GM23338 (cell line): ENCODE measurements around the gene INPPL1. TPM values are rescaled to one million over a fixed set of nuclear protein-coding genes. Genes with fewer than 3 reads are reported as not detected.

Experiments used
- CREB1 ChIP-seq: fragments of 250-450 bp; sonication (Bioruptor Pico); IDR thresholded peaks from 2 replicates; pipeline ENCODE4 v1.5.0; 2020; ENCODE audit warnings: low read depth, mild to moderate bottlenecking, moderate library complexity
- CTCF ChIP-seq, 2 experiments: fragments of 200-600 bp in 1 of 2; sonication (generic) in 1 of 2; conservative IDR thresholded peaks; 2 replicates each; pipeline versions ENCODE4 v1.5.1 to v1.6.1; 2016 to 2017; ENCODE audit warnings: antibody characterized with exemption in 2 of 2, low read depth in 2 of 2, mild to moderate bottlenecking in 2 of 2, moderate library complexity in 1 of 2
- EZH2 ChIP-seq: fragments of 200-600 bp; sonication (generic); IDR thresholded peaks from one replicate; pipeline ENCODE4 v1.8.0; 2017; ENCODE audit warnings: antibody characterized with exemption, mild to moderate bottlenecking, low read depth; ENCODE audit not compliant: unreplicated experiment
- NANOG ChIP-seq: IDR thresholded peaks from 2 replicates; pipeline ENCODE4 v1.6.1; 2016; ENCODE audit warnings: antibody characterized with exemption, borderline replicate concordance
- ZNF114 ChIP-seq: fragments of 250-450 bp; sonication (Bioruptor Pico); IDR thresholded peaks from 2 replicates; pipeline ENCODE4 v1.5.0; 2020; ENCODE audit warnings: mild to moderate bottlenecking, moderate library complexity
- ZNF462 ChIP-seq: fragments of 250-450 bp; sonication (Bioruptor Pico); IDR thresholded peaks from 2 replicates; pipeline ENCODE4 v1.5.0; 2020; ENCODE audit warnings: mild to moderate bottlenecking, moderate library complexity
- polyA plus RNA-seq: library from polyadenylated mRNA; unstranded; fragments of >200 nt; fragmentation: Nextera tagmentation; extraction: Ambion mirVana; gene quantifications from 2 replicates; pipeline ENCODE4 v1.2.1, GENCODE V29; 2016
- total RNA-seq: library from RNA; depleted of rRNA; stranded (reverse); fragments of >200 nt; shearing (Covaris generic); gene quantifications from 2 replicates; pipeline ENCODE4 v1.2.3, GENCODE V29; 2014
- TF ChIP-seq, protein P1 (sequence below): IDR thresholded peaks from one replicate; pipeline ENCODE4 v1.6.1; 2018; ENCODE audit warnings: antibody characterized with exemption; ENCODE audit not compliant: unreplicated experiment

INPPL1 gene
- total and polyA plus RNA-seq, 2 experiments from 2014 or later = 21.5 to 54.7 TPM

DNA sequence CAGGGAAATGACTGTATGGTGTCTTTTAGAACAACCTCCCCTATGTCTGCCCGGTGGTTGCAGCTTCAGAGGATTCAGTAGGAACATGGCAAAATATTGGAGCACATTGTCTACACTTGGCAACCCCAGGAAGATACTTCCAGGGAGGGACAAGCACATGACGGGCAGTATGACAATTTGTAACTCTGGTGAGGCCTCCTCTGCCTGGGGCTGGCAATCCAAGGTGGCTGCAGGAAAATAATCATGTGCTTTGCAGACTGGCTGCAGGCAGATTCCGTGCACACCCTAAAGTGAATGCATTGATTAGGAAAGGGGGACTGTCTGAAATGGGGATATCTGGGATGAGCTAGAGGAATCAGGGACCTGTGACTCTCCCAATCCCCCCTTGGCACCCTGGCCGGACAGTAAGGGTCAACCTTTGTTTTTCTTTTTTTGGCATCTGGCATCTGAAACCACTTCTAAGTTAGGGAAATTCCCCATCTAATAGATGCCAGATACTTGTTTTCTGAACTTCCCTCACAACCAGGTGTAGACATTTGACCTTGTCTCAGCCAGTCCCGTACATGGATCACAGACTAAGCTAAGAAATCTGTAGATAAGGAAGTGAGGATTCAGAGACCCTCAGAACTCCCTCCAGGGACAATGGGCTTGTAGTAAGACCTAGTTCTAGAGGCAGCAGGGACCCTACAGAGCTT is 29.9 kb downstream of the INPPL1 start (continued):
- TF ChIP-seq ZNF462 (CRISPR knock-in tag) = no peak
- TF ChIP-seq EZH2 = no peak
- TF ChIP-seq CTCF (conservative IDR thresholded peaks at IDR 0.05; ENCODE audit: low read depth in 2 of 2) = no peak
- no peak for TF ChIP-seq NANOG
- no peak for TF ChIP-seq CREB1 (CRISPR knock-in tag)
- TF ChIP-seq, protein P1, sequence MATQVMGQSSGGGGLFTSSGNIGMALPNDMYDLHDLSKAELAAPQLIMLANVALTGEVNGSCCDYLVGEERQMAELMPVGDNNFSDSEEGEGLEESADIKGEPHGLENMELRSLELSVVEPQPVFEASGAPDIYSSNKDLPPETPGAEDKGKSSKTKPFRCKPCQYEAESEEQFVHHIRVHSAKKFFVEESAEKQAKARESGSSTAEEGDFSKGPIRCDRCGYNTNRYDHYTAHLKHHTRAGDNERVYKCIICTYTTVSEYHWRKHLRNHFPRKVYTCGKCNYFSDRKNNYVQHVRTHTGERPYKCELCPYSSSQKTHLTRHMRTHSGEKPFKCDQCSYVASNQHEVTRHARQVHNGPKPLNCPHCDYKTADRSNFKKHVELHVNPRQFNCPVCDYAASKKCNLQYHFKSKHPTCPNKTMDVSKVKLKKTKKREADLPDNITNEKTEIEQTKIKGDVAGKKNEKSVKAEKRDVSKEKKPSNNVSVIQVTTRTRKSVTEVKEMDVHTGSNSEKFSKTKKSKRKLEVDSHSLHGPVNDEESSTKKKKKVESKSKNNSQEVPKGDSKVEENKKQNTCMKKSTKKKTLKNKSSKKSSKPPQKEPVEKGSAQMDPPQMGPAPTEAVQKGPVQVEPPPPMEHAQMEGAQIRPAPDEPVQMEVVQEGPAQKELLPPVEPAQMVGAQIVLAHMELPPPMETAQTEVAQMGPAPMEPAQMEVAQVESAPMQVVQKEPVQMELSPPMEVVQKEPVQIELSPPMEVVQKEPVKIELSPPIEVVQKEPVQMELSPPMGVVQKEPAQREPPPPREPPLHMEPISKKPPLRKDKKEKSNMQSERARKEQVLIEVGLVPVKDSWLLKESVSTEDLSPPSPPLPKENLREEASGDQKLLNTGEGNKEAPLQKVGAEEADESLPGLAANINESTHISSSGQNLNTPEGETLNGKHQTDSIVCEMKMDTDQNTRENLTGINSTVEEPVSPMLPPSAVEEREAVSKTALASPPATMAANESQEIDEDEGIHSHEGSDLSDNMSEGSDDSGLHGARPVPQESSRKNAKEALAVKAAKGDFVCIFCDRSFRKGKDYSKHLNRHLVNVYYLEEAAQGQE = no peak
- no peak for TF ChIP-seq ZNF114 (CRISPR knock-in tag)
